ENCODE data around the gene RARA.
"Not testable (repeated sequence)": the region's sequence is repeated elsewhere in the genome, so short reads cannot be mapped to it uniquely, and the experiment has no call there.

Gene RARA

GRCh38 chr17:40297511-40297910, 11.5 kb upstream of the RARA start:
- in situ Hi-C loops (cut with MboI; ENCODE audit: low sequenced_read_pairs), result no loop called here

DNA sequence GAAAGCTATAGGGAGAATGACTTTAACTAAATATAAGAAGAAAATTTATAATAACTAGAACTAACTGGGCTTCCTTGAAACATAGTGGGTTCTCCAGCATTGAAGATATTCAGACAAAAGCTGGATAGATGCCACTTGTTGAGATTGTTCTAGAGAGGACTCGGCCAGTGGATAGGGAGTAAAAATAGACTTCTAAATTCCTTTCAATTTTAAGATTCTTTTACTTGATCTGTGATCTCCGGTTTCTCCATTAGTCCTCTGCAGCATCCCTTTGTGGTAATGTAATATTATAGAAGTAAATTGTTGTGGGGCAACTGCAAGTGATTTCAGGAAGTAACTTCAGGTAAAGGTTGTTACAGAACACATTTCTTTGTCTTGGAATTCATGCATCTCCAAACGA, 10.3 kb upstream of the RARA start:
- in situ Hi-C loops (cut with MboI; ENCODE audit: low sequenced_read_pairs), result no loop called here

- in situ Hi-C loops (cut with MboI; ENCODE audit: low sequenced_read_pairs), result not testable (repeated sequence)
Observed at GRCh38 chr17:40299159-40299757, 9.7 kb upstream of the RARA start.

DNA sequence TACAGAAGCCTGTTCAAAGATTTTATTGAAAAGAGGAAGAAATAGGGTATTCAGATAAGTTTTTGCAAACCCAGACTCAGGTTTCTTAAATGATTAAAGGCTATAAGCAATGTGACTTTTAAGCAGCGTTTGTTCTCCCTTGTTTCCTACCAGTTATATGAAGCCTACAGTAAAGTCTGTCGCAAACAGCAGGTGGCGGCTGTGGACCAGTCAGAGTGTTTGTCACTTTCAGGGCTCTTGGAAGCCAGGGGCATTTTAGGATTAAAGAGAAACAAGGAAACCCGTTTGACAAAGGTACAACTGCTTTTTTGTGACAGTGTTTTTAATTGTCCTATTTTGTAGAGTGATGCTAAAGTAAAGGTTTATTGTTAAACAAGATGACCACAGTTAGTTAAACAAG, 7.7 kb upstream of the RARA start:
- in situ Hi-C loops (cut with MboI; ENCODE audit: low sequenced_read_pairs), result no loop called here

DNA sequence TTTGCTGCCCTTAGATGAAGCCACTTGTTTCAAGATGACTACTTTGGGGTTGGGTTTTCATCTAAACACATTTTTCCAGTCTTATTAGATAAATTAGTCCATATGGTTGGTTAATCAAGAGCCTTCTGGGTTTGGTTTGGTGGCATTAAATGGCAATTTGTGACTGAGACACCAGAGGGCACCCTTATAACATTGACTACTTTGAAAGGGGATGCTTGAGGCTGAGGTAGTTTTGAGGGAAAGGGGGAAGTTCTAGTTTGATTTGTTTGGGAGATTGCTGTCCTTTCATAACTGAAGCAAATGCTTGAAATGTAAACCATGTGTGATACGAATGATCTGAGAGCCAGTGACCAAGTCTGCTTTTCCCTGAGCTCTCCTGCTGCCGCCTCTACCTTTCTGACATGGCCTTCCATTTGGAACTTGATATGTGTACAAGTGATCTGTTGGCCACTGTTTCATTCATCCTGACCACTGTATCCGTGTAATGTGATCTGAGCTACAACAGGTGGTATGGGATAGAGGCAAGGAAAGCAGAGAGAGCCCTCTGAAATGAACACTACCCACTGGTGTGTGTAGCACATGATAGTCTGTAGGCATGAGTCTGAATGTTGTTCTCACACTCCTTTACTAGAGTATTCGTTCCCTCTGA, 5.8 kb upstream of the RARA start:
- in situ Hi-C loops (cut with MboI; ENCODE audit: low sequenced_read_pairs), result no loop called here

GRCh38 chr17:40303708-40304551, 5.0 kb upstream of the RARA start:
- in situ Hi-C loops (cut with MboI; ENCODE audit: low sequenced_read_pairs), result no loop called here

DNA sequence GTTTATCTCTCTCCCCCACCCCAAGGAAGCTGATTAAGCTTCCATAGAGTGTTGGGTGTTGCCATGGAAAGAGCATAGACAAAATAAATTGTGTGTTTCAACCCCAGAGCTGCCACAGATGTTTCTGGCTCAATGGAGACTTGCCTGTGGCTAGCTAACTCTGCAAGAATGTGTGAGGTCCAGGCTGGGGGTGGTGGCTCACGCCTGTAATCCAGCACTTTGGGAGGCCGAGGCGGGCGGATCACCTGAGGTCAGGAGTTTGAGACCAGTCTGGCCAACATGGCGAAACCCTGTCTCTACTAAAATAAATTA, 4.5 kb upstream of the RARA start:
- in situ Hi-C loops (cut with MboI; ENCODE audit: low sequenced_read_pairs), result not testable (repeated sequence)

GRCh38 chr17:40304866-40305265, 4.1 kb upstream of the RARA start:
- in situ Hi-C loops (cut with MboI; ENCODE audit: low sequenced_read_pairs), result not testable (repeated sequence)

DNA sequence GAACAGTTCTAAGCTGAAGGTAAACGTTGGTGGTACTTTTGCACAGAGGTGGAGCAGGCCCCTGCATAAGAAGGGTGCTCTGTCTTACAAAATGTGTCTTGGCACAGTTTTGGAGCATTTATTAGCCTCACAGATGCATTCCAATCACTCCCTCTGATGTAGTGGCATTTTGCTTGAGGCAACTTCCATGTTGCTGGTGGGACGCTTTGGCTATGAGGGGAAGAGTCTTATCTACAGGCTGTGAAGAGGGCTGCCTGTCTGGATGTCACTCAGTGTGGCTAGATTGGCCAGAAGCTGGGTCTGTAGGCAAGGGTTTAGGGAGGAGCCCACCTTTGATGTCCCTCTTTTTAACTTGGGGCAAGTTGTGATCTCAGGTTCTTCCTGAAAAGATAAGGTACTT, 2.6 kb upstream of the RARA start:
- in situ Hi-C loops (cut with MboI; ENCODE audit: low sequenced_read_pairs), result no loop called here

DNA sequence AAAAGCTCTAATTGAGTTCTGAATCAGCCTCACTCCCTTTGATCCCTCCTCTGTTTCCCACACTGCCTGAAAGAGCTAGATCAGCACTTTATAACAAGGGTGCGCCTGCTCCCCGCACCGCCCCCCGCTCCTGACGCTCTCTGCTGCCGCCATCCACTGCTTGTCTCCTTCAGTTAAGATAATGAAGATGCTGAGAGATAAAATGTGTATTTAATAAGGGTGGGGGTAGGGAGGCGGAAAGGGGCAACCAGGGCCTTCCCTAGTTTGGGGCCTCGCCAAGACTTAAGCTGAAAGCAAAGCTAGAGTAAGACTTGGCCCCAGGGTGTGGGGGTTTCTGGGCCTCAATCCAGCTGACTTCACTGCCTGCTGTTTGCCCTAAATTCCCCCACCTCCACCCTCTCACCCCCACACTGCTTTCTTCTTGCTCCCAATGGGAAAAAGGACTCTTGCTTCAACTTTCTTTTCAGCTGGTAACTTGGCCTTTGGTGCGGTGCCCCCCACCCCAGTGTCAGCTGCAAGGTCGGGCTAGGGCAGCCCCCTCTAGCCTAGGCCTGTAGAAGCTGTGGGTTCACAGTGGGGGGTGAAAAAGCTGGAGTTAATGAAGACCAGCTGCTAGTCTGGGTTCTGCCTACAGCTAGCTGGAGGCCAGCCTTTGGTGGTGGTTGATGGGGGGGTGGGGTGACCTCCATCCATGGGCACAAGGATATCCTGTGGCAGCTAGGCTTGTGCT, 1.8 kb upstream of the RARA start:
- in situ Hi-C loops (cut with MboI; ENCODE audit: low sequenced_read_pairs), result no loop called here

GRCh38 chr17:40307740-40308239, 1.2 kb upstream of the RARA start:
- in situ Hi-C loops (cut with MboI; ENCODE audit: low sequenced_read_pairs), result no loop called here

- in situ Hi-C loops (cut with MboI; ENCODE audit: low sequenced_read_pairs), result no loop called here
Observed at GRCh38 chr17:40309949-40310510, 1.1 kb downstream of the RARA start.

- in situ Hi-C loops (cut with MboI; ENCODE audit: low sequenced_read_pairs), result no loop called here
Observed at GRCh38 chr17:40310882-40311391, 2.0 kb downstream of the RARA start.

- in situ Hi-C loops (cut with MboI; ENCODE audit: low sequenced_read_pairs), result no loop called here
Observed at GRCh38 chr17:40311575-40311974, 2.6 kb downstream of the RARA start.

DNA sequence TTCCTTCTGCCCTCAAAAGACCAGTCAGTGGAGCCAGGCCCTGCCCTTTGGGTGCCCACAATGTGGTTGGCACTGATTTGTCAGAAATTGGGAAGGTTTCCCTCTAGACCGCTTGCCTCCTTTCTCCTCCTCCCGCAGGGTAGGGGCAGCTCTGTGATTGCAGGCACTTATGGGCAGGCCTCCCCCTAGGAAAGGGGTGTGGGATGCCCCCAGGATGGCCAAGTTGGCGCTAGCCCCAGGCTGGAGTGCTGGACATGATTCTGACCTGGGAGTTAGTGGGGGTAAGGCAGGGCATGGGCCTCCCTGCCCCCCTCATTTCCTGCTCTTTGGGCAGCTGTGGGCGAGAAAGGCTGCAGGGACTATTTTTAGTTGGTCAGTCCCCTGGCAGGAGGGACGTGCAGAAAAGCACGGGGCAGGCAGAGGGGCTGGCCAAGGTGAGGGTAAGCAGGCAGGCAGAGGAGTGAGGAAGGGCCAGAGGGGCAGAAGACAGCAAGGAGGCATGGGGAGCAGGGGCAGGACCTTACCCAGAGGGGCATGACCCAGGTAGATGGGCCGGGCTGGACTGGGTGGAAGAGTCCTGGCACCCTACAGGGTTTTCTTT, 3.3 kb downstream of the RARA start:
- in situ Hi-C loops (cut with MboI; ENCODE audit: low sequenced_read_pairs), result no loop called here

GRCh38 chr17:40312893-40313667, 4.1 kb downstream of the RARA start:
- in situ Hi-C loops (cut with MboI; ENCODE audit: low sequenced_read_pairs), result no loop called here

DNA sequence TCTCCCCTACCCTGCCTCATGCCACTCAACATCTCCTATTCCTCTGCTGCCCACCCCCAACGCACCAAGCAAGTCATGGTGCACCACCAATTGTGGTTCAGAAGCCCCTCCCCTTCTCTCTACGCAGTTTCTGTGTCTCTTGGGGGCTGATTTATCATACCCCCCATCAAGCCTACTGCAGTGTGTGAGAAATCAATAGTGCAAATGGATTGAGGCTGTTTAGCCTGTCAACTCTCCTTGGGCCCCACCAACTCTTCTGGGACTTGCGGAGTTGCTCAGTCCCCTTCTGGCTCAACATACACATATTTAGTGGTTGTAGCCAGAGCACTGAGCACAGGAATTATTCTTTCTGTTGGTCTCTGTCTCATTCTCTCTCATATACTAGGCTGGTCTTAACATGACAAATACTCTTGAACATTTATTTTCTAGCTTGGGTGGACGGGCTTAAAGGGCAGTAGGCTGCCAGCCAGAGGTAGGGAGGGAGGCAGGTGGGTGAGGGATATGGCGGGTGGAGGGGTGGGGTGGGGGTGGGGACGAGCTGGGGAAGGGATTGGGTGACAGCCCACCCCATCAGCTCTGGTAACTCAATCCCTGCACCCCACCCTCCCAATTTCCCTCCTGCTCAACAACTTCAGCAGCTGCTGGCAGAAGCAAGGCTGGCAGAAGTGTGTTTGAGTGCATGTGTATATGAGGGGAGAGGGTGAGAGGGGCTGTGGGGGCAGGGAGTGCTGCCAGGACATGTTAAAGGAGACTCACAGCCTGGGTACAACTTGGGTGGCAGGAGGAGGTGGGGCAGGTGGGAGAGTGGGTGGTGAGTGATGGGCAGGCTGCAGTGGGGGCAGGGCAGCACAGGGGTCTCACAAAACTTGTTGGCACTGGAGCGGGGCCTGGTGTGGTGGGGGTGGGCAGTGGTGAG, 4.9 kb downstream of the RARA start:
- in situ Hi-C loops (cut with MboI; ENCODE audit: low sequenced_read_pairs), result no loop called here

GRCh38 chr17:40314584-40314956, 5.6 kb downstream of the RARA start:
- in situ Hi-C loops (cut with MboI; ENCODE audit: low sequenced_read_pairs), result no loop called here

DNA sequence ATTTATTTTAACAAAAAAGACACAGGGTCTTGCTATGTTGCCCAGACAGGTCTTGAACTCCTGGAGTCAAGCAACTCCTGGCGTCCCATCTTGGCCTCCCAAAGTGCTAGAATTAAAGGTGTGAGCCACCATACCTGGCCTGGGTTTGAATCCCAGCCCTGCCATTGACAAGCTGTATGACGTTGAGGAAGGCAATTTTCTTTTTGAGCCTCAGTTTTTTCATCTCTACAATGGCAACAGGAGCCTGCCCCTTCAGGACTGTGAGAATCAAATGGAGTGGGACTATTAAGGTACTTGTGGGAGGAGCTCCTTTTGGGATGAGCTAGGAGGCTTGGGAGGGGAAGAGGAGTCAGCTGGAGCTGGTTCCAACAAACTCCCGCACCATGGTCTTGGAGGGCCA, 6.2 kb downstream of the RARA start:
- in situ Hi-C loops (cut with MboI; ENCODE audit: low sequenced_read_pairs), result no loop called here
